GM23338 (cell line): ENCODE data around the gene TRAF7. TPM values are rescaled to one million over a fixed set of nuclear protein-coding genes. Genes with fewer than 3 reads are reported as not detected.

Experiments
- ATAC-seq: fragments of 200-7000 bp; cut with Tn5 transposase; 3 replicates; pipeline ENCODE4 v1.9.1; 2020
- DNase-seq: peaks from one replicate; pipeline ENCODE4 v3.0.0-alpha.2; 2015; ENCODE audit warnings: low spot score
- H2AFZ ChIP-seq: fragments of 200-600 bp; sonication (generic); 2 replicates; pipeline ENCODE4 v1.8.0; 2016; ENCODE audit warnings: antibody characterized with exemption, mild to moderate bottlenecking, moderate library complexity
- H3F3A ChIP-seq: fragments of 200-600 bp; sonication (generic); replicated peaks from 2 replicates; pipeline ENCODE4 v1.8.0; 2017; ENCODE audit warnings: antibody characterized with exemption, mixed run types, low read depth
- H3K27ac ChIP-seq: fragments of 200-600 bp; sonication (generic); 2 replicates; pipeline ENCODE4 v1.6.1; 2016; ENCODE audit warnings: low read depth
- H3K27me3 ChIP-seq: fragments of 200-600 bp; sonication (generic); 2 replicates; pipeline ENCODE4 v1.8.0; 2016; ENCODE audit warnings: mild to moderate bottlenecking, mixed run types, moderate library complexity; ENCODE audit not compliant: insufficient read depth
- H3K36me3 ChIP-seq: fragments of 200-600 bp; sonication (generic); 2 replicates; pipeline ENCODE4 v1.8.0; 2016; ENCODE audit warnings: mild to moderate bottlenecking; ENCODE audit not compliant: insufficient read depth
- H3K4me1 ChIP-seq: fragments of 200-600 bp; sonication (generic); 2 replicates; pipeline ENCODE4 v1.8.0; 2016; ENCODE audit warnings: mild to moderate bottlenecking, moderate library complexity; ENCODE audit not compliant: insufficient read depth
- H3K4me2 ChIP-seq: fragments of 200-600 bp; sonication (generic); 2 replicates; pipeline ENCODE4 v1.7.1; 2017; ENCODE audit warnings: mixed run types
- H3K4me3 ChIP-seq: fragments of 200-600 bp; sonication (generic); 2 replicates; pipeline ENCODE4 v1.6.1; 2016; ENCODE audit warnings: mixed run types
- H3K79me2 ChIP-seq: fragments of 200-600 bp; sonication (generic); replicated peaks from 2 replicates; pipeline ENCODE4 v1.8.0; 2017; ENCODE audit warnings: mild to moderate bottlenecking; ENCODE audit not compliant: insufficient read depth
- H3K9me2 ChIP-seq: fragments of 200-600 bp; sonication (generic); 2 replicates; pipeline ENCODE4 v1.8.0; 2017; ENCODE audit not compliant: insufficient read depth
- H4K20me1 ChIP-seq: fragments of 200-600 bp; sonication (generic); replicated peaks from 2 replicates; pipeline ENCODE4 v1.8.0; 2017; ENCODE audit warnings: mild to moderate bottlenecking; ENCODE audit not compliant: insufficient read depth
- H3K27ac Mint-ChIP-seq: 2 replicates; pipeline ENCODE4 v1.8.0; 2020; ENCODE audit warnings: inconsistent platforms, mild to moderate bottlenecking, moderate library complexity, mixed read lengths
- H3K27me3 Mint-ChIP-seq: 3 replicates; pipeline ENCODE4 v1.8.0; 2022; ENCODE audit warnings: low read depth, mild to moderate bottlenecking, moderate library complexity, mixed read lengths, inconsistent platforms; ENCODE audit not compliant: insufficient read depth, poor library complexity
- H3K36me3 Mint-ChIP-seq: 3 replicates; pipeline ENCODE4 v1.8.0; 2021; ENCODE audit warnings: low read depth, mild to moderate bottlenecking, inconsistent platforms, moderate library complexity, mixed read lengths
- H3K4me1 Mint-ChIP-seq: 3 replicates; pipeline ENCODE4 v1.8.0; 2020; ENCODE audit warnings: mild to moderate bottlenecking, inconsistent platforms, mixed read lengths
- H3K4me3 Mint-ChIP-seq: 3 replicates; pipeline ENCODE4 v1.8.0; 2021; ENCODE audit warnings: moderate library complexity, mild to moderate bottlenecking, inconsistent platforms, mixed read lengths
- H3K9me3 Mint-ChIP-seq: 3 replicates; pipeline ENCODE4 v1.8.0; 2020; ENCODE audit warnings: moderate library complexity, mild to moderate bottlenecking, inconsistent platforms, mixed read lengths
- EZH2 ChIP-seq: fragments of 200-600 bp; sonication (generic); IDR thresholded peaks from one replicate; pipeline ENCODE4 v1.8.0; 2017; ENCODE audit warnings: antibody characterized with exemption, mild to moderate bottlenecking, low read depth; ENCODE audit not compliant: unreplicated experiment
- NANOG ChIP-seq: IDR thresholded peaks from 2 replicates; pipeline ENCODE4 v1.6.1; 2016; ENCODE audit warnings: antibody characterized with exemption, borderline replicate concordance
- STAT1 ChIP-seq: IDR thresholded peaks from one replicate; pipeline ENCODE4 v1.6.1; 2016; ENCODE audit warnings: antibody characterized with exemption; ENCODE audit not compliant: unreplicated experiment
- ZNF114 ChIP-seq: fragments of 250-450 bp; sonication (Bioruptor Pico); IDR thresholded peaks from 2 replicates; pipeline ENCODE4 v1.5.0; 2020; ENCODE audit warnings: mild to moderate bottlenecking, moderate library complexity
- ZNF331 ChIP-seq: fragments of 250-450 bp; sonication (Bioruptor Pico); IDR thresholded peaks from 2 replicates; pipeline ENCODE4 v1.5.0; 2020; ENCODE audit warnings: low read depth, mild to moderate bottlenecking, moderate library complexity
- polyA plus RNA-seq: library from polyadenylated mRNA; unstranded; fragments of >200 nt; fragmentation: Nextera tagmentation; extraction: Ambion mirVana; gene quantifications from 2 replicates; pipeline ENCODE4 v1.2.1, GENCODE V29; 2016
- total RNA-seq: library from RNA; depleted of rRNA; stranded (reverse); fragments of >200 nt; shearing (Covaris generic); gene quantifications from 2 replicates; pipeline ENCODE4 v1.2.3, GENCODE V29; 2014
- TF ChIP-seq, protein P1 (sequence below): IDR thresholded peaks from one replicate; pipeline ENCODE4 v1.6.1; 2018; ENCODE audit warnings: antibody characterized with exemption; ENCODE audit not compliant: unreplicated experiment
- TF ChIP-seq, protein P2 (sequence below): IDR thresholded peaks from 2 replicates; pipeline ENCODE4 v1.6.1; 2016; ENCODE audit warnings: antibody characterized with exemption
- TF ChIP-seq, protein P3 (sequence below), 2 experiments: fragments of 200-600 bp in 1 of 2; sonication (generic) in 1 of 2; conservative IDR thresholded peaks; 2 replicates each; pipeline versions ENCODE4 v1.5.1 to v1.6.1; 2016 to 2017; ENCODE audit warnings: antibody characterized with exemption in 2 of 2, low read depth in 2 of 2, mild to moderate bottlenecking in 2 of 2, moderate library complexity in 1 of 2
- TF ChIP-seq, protein P4 (sequence below): fragments of 250-450 bp; sonication (Bioruptor Pico); IDR thresholded peaks from 2 replicates; pipeline ENCODE4 v1.5.0; 2020; ENCODE audit warnings: mild to moderate bottlenecking, moderate library complexity

TRAF7 gene
- total and polyA plus RNA-seq, 2 experiments from 2014 or later: 36.4 to 133 TPM

DNA sequence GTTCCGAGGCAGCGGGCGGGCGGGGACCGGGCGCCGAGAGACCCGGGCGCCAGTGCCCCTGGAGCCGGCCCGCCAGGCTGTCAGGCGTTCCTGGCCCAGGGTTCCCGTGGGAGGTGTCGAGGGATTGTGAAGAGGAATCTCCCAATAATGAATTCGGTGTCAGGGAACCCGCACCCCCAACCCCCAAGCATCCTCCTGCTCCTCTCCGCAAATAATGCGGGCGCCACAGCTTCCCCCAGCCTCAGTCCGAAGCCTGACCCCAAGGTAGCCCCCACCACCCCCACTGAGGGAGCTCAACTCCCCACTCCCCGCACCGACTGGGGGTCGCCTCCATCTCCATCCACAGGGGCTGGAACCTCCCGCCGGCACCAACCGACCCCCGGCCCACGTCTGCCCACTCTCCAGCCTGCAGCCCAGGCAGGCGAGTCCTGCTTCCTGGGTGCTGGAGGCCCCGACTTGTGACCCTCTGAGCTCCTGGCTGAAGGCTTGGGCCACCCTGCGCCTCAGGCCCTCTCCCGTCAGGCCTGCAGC lies 41.5 kb downstream of the TRAF7 start:
- Histone ChIP-seq H3K4me3 (peak overlapping the region; percentile 53), H3K27me3 (peaks cover 52% of the 10 kb centered on the region)

DNA sequence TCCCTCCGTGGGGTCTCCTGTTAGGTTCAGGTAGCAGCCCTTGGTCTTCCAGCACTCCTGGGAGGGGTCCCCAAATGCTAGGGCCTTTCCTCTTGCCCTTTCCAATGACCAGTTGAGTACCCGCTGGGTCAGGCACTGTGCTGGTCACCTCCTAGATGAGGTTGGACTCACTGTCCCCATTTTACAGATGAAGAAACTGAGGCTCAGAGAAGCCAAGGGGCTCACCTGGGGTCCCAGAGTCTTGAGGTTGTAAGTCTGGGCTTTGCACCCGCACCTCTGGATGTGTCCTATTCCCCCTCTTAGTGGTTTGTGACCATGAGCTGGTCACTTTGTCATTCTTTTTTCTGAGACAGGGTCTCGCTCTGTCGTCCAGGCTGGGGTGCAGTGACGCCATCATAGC lies 42.2 kb downstream of the TRAF7 start:
- H3K4me1 Mint-ChIP-seq: no peaks in the 10 kb centered on the region
- no peak for ATAC-seq
- H3K27me3 Mint-ChIP-seq: peaks cover 40% of the 10 kb centered on the region

More for the DNA sequence above, 41.5 kb downstream of the TRAF7 start:
- H3K36me3 ChIP-seq: no peaks in the 10 kb centered on the region
- H4K20me1 ChIP-seq: no peaks in the 10 kb centered on the region
- no peaks in the 10 kb centered on the region for H3K9me2 ChIP-seq
- no peak overlapping the region for H3K27ac ChIP-seq
- Mint-ChIP-seq H3K9me3 (no peaks in the 10 kb centered on the region), H3K27ac (no peak overlapping the region), H3K4me1 (no peaks in the 10 kb centered on the region), H3K36me3 (no peaks in the 10 kb centered on the region; the same call in 2 of the 3 replicates), H3K4me3 (peak overlapping the region; percentile 63), H3K27me3 (peaks cover 33% of the 10 kb centered on the region)
- TF ChIP-seq ZNF331 (CRISPR knock-in tag) (no peak), ZNF114 (CRISPR knock-in tag) (no peak), EZH2 (no peak)
- ATAC-seq: peak; percentile 4; the same call in 2 of the 3 replicates
- no peak for DNase-seq
- H3K4me1 ChIP-seq: no peaks in the 10 kb centered on the region; the same call in 1 of the 2 replicates
- no peaks in the 10 kb centered on the region for H3K79me2 ChIP-seq
- H2AFZ ChIP-seq: peak overlapping the region; percentile 74
- peak overlapping the region; percentile 81 for H3K4me2 ChIP-seq
- no peaks in the 10 kb centered on the region for H3F3A ChIP-seq

More for the DNA sequence above, 42.2 kb downstream of the TRAF7 start:
- TF ChIP-seq, protein P1, sequence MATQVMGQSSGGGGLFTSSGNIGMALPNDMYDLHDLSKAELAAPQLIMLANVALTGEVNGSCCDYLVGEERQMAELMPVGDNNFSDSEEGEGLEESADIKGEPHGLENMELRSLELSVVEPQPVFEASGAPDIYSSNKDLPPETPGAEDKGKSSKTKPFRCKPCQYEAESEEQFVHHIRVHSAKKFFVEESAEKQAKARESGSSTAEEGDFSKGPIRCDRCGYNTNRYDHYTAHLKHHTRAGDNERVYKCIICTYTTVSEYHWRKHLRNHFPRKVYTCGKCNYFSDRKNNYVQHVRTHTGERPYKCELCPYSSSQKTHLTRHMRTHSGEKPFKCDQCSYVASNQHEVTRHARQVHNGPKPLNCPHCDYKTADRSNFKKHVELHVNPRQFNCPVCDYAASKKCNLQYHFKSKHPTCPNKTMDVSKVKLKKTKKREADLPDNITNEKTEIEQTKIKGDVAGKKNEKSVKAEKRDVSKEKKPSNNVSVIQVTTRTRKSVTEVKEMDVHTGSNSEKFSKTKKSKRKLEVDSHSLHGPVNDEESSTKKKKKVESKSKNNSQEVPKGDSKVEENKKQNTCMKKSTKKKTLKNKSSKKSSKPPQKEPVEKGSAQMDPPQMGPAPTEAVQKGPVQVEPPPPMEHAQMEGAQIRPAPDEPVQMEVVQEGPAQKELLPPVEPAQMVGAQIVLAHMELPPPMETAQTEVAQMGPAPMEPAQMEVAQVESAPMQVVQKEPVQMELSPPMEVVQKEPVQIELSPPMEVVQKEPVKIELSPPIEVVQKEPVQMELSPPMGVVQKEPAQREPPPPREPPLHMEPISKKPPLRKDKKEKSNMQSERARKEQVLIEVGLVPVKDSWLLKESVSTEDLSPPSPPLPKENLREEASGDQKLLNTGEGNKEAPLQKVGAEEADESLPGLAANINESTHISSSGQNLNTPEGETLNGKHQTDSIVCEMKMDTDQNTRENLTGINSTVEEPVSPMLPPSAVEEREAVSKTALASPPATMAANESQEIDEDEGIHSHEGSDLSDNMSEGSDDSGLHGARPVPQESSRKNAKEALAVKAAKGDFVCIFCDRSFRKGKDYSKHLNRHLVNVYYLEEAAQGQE: no peak
- no peak for TF ChIP-seq ZNF114 (CRISPR knock-in tag)
- TF ChIP-seq, protein P2, sequence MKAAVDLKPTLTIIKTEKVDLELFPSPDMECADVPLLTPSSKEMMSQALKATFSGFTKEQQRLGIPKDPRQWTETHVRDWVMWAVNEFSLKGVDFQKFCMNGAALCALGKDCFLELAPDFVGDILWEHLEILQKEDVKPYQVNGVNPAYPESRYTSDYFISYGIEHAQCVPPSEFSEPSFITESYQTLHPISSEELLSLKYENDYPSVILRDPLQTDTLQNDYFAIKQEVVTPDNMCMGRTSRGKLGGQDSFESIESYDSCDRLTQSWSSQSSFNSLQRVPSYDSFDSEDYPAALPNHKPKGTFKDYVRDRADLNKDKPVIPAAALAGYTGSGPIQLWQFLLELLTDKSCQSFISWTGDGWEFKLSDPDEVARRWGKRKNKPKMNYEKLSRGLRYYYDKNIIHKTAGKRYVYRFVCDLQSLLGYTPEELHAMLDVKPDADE: no peak
- TF ChIP-seq, protein P3, sequence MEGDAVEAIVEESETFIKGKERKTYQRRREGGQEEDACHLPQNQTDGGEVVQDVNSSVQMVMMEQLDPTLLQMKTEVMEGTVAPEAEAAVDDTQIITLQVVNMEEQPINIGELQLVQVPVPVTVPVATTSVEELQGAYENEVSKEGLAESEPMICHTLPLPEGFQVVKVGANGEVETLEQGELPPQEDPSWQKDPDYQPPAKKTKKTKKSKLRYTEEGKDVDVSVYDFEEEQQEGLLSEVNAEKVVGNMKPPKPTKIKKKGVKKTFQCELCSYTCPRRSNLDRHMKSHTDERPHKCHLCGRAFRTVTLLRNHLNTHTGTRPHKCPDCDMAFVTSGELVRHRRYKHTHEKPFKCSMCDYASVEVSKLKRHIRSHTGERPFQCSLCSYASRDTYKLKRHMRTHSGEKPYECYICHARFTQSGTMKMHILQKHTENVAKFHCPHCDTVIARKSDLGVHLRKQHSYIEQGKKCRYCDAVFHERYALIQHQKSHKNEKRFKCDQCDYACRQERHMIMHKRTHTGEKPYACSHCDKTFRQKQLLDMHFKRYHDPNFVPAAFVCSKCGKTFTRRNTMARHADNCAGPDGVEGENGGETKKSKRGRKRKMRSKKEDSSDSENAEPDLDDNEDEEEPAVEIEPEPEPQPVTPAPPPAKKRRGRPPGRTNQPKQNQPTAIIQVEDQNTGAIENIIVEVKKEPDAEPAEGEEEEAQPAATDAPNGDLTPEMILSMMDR (conservative IDR thresholded peaks at IDR 0.05; ENCODE audit: low read depth in 2 of 2): no peak
- TF ChIP-seq, protein P4, sequence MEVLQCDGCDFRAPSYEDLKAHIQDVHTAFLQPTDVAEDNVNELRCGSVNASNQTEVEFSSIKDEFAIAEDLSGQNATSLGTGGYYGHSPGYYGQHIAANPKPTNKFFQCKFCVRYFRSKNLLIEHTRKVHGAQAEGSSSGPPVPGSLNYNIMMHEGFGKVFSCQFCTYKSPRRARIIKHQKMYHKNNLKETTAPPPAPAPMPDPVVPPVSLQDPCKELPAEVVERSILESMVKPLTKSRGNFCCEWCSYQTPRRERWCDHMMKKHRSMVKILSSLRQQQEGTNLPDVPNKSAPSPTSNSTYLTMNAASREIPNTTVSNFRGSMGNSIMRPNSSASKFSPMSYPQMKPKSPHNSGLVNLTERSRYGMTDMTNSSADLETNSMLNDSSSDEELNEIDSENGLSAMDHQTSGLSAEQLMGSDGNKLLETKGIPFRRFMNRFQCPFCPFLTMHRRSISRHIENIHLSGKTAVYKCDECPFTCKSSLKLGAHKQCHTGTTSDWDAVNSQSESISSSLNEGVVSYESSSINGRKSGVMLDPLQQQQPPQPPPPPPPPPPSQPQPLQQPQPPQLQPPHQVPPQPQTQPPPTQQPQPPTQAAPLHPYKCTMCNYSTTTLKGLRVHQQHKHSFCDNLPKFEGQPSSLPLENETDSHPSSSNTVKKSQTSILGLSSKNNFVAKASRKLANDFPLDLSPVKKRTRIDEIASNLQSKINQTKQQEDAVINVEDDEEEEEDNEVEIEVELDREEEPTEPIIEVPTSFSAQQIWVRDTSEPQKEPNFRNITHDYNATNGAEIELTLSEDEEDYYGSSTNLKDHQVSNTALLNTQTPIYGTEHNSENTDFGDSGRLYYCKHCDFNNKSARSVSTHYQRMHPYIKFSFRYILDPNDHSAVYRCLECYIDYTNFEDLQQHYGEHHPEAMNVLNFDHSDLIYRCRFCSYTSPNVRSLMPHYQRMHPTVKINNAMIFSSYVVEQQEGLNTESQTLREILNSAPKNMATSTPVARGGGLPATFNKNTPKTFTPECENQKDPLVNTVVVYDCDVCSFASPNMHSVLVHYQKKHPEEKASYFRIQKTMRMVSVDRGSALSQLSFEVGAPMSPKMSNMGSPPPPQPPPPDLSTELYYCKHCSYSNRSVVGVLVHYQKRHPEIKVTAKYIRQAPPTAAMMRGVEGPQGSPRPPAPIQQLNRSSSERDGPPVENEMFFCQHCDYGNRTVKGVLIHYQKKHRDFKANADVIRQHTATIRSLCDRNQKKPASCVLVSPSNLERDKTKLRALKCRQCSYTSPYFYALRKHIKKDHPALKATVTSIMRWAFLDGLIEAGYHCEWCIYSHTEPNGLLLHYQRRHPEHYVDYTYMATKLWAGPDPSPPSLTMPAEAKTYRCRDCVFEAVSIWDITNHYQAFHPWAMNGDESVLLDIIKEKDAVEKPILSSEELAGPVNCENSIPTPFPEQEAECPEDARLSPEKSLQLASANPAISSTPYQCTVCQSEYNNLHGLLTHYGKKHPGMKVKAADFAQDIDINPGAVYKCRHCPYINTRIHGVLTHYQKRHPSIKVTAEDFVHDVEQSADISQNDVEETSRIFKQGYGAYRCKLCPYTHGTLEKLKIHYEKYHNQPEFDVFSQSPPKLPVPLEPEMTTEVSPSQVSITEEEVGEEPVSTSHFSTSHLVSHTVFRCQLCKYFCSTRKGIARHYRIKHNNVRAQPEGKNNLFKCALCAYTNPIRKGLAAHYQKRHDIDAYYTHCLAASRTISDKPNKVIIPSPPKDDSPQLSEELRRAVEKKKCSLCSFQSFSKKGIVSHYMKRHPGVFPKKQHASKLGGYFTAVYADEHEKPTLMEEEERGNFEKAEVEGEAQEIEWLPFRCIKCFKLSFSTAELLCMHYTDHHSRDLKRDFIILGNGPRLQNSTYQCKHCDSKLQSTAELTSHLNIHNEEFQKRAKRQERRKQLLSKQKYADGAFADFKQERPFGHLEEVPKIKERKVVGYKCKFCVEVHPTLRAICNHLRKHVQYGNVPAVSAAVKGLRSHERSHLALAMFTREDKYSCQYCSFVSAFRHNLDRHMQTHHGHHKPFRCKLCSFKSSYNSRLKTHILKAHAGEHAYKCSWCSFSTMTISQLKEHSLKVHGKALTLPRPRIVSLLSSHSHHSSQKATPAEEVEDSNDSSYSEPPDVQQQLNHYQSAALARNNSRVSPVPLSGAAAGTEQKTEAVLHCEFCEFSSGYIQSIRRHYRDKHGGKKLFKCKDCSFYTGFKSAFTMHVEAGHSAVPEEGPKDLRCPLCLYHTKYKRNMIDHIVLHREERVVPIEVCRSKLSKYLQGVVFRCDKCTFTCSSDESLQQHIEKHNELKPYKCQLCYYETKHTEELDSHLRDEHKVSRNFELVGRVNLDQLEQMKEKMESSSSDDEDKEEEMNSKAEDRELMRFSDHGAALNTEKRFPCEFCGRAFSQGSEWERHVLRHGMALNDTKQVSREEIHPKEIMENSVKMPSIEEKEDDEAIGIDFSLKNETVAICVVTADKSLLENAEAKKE (CRISPR knock-in tag): no peak
- TF ChIP-seq NANOG: no peak
- TF ChIP-seq STAT1: no peak
- no peak overlapping the region for H3K4me2 ChIP-seq
- DNase-seq: no peak
- H3K9me2 ChIP-seq: no peaks in the 10 kb centered on the region
- no peak overlapping the region for H3K4me3 ChIP-seq
- H3K27ac Mint-ChIP-seq: no peak overlapping the region
- H3K27me3 ChIP-seq: peaks cover 54% of the 10 kb centered on the region
- no peaks in the 10 kb centered on the region; the same call in 2 of the 3 replicates for H3K36me3 Mint-ChIP-seq
- no peak overlapping the region for H2AFZ ChIP-seq
- no peaks in the 10 kb centered on the region for H3K9me3 Mint-ChIP-seq
- H3K27ac ChIP-seq: no peak overlapping the region
- no peaks in the 10 kb centered on the region for H3F3A ChIP-seq
- H3K4me3 Mint-ChIP-seq: peak overlapping the region; percentile 63
- no peaks in the 10 kb centered on the region for H3K36me3 ChIP-seq
- no peaks in the 10 kb centered on the region for H4K20me1 ChIP-seq
- no peaks in the 10 kb centered on the region; the same call in 1 of the 2 replicates for H3K4me1 ChIP-seq
- H3K79me2 ChIP-seq: no peaks in the 10 kb centered on the region
